Hematopoietic multipotent progenitor cell treated with erythropoietin and hydrocortisone succinate and interleukin-3 and kit ligand, for 8 days (in vitro differentiated cells): ENCODE measurements around the gene NCAM2.
A peak's percentile ranks its signal among the peaks of the same experiment; 100 is the strongest.

ENCODE experiments used
- DNase-seq: peaks from one replicate; pipeline ENCODE4 v3.0.0-alpha.2; 2015

Gene NCAM2

DNA sequence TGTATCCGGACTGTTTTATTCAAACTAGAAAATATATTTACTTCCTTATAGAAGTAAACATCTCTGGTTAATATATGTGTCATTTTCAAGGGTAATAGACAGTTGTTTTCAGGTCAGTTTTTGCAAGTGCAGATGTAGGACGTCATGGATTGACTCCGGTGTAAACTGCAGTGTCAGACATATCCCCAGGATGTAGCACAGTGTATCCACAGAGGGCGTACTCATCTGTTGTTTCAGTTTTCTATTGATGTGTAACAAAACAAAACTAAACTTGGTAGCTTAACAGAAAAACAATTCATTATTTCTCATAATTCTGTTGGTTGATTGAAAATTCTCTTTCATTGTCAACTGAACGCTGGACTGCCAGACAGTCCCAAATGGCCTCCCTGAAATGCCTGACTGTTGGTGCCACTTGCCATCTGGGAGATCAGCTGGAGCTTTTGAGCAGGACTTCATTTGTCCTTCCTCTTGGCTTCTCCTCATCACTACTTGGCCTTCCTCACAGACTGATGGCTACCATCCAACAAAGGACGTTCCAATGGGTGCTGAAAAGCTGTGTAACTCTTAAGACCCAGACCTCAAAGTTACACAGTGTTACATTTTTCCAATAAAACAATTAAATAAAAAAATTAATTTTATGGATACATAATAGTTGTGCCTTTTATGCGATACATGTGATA is 181.6 kb downstream of the NCAM2 start:
- no peak for DNase-seq

DNA sequence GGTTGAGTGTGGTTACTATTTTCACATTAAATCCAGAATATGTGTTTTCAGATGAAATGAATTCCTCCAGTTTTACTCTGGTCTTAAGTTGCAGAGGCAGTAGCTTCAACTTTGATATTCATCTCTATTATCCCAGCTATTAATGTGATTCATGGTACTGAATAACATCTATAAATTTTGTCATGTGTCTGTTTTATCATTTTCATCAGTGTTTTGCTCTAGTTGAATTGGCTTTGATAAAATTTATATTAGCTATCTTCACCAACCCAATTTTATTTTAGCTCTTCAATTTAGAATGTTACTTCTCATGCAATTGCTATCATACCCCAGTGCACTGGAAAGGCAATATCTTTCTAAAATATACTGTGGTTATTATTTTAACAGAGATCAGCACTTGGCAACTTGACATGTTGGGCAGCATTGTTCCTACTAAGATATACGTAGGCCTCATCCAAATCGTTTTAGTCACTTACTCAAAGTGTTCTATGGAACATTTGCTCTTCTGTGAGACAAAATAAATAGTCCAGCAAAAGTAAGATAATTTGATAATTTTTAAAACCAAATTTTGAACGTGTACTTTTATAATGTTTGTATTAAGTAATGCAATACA is 184.3 kb downstream of the NCAM2 start:
- DNase-seq, result no peak

DNA sequence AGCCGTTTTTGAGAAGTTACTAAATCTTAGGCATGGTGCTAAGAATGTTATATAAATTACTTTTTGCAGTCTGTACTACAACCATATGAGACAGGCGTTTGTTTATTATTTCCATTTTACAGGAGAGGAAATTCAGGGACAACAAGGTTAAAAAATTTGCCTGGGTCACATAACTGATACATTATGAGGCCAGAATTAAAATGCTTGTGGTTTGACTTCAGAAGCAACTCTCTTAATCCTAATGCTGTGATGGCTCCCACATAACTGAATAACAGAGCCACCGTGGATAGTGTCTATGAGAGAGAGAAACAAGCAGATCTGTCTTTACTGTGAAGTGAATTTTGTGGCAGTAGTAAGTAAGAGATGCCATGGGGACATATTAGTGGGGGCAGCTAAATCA is 184.9 kb downstream of the NCAM2 start:
- no peak for DNase-seq

DNA sequence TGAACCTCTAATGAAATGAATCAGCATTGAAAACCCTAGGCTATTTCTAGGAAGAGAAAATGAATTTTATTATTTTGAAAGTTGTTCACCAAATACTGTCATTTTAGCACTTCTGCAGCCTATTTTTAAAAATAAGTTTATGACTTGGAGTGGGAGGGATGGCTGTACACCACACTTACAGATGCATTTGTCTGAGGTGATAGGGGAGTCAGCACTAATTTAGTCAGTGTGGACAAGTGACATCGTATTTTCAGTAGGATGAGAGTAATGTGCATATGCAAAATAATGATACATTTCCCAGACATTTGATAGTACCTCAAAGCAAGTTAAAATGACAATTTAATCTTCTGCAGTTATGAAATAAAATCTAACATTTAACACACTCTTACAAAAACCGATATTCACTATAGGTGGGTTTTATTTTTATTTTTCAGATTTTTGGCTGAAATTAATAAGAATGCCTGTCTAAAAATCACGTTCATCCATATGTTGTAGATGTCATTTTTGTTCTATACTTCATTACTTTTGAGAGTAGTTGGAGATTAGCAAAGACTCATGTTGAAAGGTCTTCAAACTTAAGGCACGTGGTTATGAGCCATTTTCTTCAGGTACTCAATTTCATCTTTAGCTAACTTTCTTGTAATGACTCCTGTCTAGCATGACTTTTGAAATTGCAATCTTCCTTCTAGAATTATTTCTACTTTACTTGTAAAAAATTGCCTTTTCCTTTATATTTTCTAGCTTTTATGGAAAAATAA is 186.7 kb downstream of the NCAM2 start:
- no peak for DNase-seq

- no peak for DNase-seq
These were observed 189.4 kb downstream of the NCAM2 start for GRCh38 chr21:21187579-21187978.

DNA sequence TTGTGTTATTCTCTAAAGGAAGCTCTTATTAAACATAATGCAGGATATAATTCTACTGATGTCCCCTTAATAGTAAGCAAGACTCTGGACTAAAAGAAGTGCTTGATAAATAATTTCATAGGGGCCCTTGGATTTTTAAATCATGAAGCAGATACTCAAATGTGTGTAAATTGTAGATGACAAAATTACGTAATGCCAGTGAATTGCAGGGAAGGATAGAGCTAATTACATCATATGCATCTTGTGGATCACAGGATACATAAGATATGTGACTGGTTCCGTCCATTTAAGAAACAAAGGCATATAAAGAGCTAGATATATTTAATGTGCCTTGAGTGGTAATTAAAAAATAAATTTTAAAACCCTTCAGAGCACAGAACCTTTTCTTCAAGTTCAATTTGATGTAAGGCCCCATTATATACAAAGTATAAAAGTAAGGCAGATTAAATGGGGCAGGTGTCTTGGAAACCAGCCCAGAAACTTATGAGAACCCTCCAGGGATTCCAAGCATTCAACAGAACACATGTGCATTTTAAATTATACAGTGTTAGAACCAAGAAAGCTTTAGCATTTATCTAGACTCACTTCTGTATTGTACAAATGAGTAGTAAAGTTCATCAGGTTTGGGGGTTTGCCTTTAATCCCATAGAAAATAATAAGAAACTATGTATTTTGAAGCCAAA is 190.4 kb downstream of the NCAM2 start:
- no peak for DNase-seq

- no peak for DNase-seq
These were observed 197.3 kb downstream of the NCAM2 start for GRCh38 chr21:21195417-21195943.

GRCh38 chr21:21196087-21196486 is 197.9 kb downstream of the NCAM2 start:
- DNase-seq, result no peak

- no peak for DNase-seq
These were observed 198.6 kb downstream of the NCAM2 start for GRCh38 chr21:21196848-21197247.

- DNase-seq, result no peak
These were observed 201.3 kb downstream of the NCAM2 start for GRCh38 chr21:21199342-21200102.

GRCh38 chr21:21200103-21200938 is 202.1 kb downstream of the NCAM2 start:
- DNase-seq, result peak; percentile 86

- DNase-seq, result peak; percentile 2
These were observed 202.9 kb downstream of the NCAM2 start for GRCh38 chr21:21200939-21201615.

GRCh38 chr21:21203822-21204339 is 205.7 kb downstream of the NCAM2 start:
- DNase-seq, result no peak

GRCh38 chr21:21204366-21204996 is 206.3 kb downstream of the NCAM2 start:
- DNase-seq, result no peak

- DNase-seq, result no peak
These were observed 207.4 kb downstream of the NCAM2 start for GRCh38 chr21:21205604-21206003.

GRCh38 chr21:21210552-21210951 is 212.3 kb downstream of the NCAM2 start:
- DNase-seq, result no peak

DNA sequence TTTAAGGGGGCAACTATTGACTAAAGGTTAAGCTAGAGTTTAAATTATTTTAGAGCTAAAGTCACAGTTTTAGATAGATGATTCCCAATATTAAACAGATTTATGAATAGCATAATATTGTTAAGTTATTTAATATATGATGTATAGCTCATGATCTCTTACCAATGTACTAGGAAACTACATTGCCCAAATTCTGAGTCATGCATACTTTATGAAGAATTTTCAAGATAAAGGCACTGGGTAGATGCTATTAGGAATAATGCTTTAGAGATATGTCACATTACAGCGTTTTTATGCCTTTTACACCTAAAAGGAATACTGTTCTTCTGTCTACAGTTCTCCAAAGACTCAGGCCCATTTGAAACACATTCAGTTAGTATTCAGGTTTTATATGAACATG is 215.1 kb downstream of the NCAM2 start:
- DNase-seq, result no peak

DNA sequence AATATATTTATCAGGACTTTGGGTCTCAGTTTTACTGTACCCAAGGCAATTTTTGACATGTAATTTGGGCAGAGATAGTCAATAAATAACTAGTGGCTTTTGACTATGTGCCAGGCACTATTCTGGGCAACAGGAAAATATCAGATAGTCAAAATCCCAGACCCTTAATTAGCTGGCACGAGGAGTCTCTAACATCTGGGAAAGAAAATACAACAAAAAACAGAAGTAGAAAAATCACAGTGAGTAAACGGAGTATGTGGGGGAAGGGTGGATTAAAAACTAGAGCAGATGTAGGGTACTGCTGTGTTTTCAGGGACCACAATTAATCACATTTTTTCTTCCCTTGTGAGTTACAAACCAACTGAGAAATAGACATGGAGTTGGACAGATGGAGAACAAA is 217.8 kb downstream of the NCAM2 start:
- no peak for DNase-seq

- no peak for DNase-seq
These were observed 228.3 kb downstream of the NCAM2 start for GRCh38 chr21:21226472-21226871.

GRCh38 chr21:21230672-21231071 is 232.5 kb downstream of the NCAM2 start:
- no peak for DNase-seq
